K562 (cell line): Measurements from ENCODE around the gene PRRC2A. TPM values are rescaled to one million over a fixed set of nuclear protein-coding genes. Genes with fewer than 3 reads are reported as not detected.

ENCODE experiments used
- ARNT ChIP-seq, 2 experiments: fragments of 450-650 bp; IDR thresholded peaks; 2 replicates each; pipeline ENCODE4 v1.6.1; 2016; ENCODE audit warnings: mild to moderate bottlenecking in 1 of 2
- CEBPZ ChIP-seq: fragments of 150-350 bp; IDR thresholded peaks from 2 replicates; pipeline ENCODE4 v1.6.1; 2014; ENCODE audit warnings: low read depth, mild to moderate bottlenecking, low read length, borderline replicate concordance
- CHD4 ChIP-seq: fragments of 200-600 bp; sonication (generic); IDR thresholded peaks from 3 replicates; pipeline ENCODE4 v1.6.1; 2012; ENCODE audit warnings: low read depth, mild to moderate bottlenecking, mixed read lengths, low read length, inconsistent platforms; ENCODE audit not compliant: insufficient read depth, insufficient replicate concordance, poor library complexity, severe bottlenecking
- EHMT2 ChIP-seq: fragments of 450-650 bp; IDR thresholded peaks from 2 replicates; pipeline ENCODE4 v1.6.1; 2018; ENCODE audit warnings: antibody characterized with exemption
- ELF4 ChIP-seq: fragments of 450-650 bp; formaldehyde crosslinking; IDR thresholded peaks from 2 replicates; pipeline ENCODE4 v1.4.0; 2022; ENCODE audit warnings: missing genetic modification characterization
- FOXA3 ChIP-seq, 2 experiments: fragments of 450-650 bp in 1 of 2; sonication (generic) in 1 of 2; formaldehyde crosslinking; IDR thresholded peaks in 1 of 2; conservative IDR thresholded peaks in 1 of 2; 2 replicates each; pipeline versions ENCODE4 v1.4.0 to v1.8.0; 2020 to 2022; ENCODE audit warnings: mild to moderate bottlenecking in 2 of 2, missing genetic modification reagents in 1 of 2
- KLF13 ChIP-seq: fragments of 450-650 bp; IDR thresholded peaks from 2 replicates; pipeline ENCODE4 v1.6.1; 2016; ENCODE audit warnings: missing genetic modification characterization, low read depth, mild to moderate bottlenecking, missing compliant biosample characterization, moderate library complexity, borderline replicate concordance
- NR2F6 ChIP-seq: fragments of 450-650 bp; formaldehyde crosslinking; IDR thresholded peaks from 2 replicates; pipeline ENCODE4 v1.4.0; 2020; ENCODE audit warnings: mild to moderate bottlenecking
- PTBP1 ChIP-seq: fragments of 200-400 bp; formaldehyde crosslinking; IDR thresholded peaks from 2 replicates; pipeline ENCODE4 v1.6.1; 2017; ENCODE audit warnings: low read depth, low read length
- SMAD4 ChIP-seq: fragments of 250-450 bp; sonication (Bioruptor Pico); conservative IDR thresholded peaks from 2 replicates; pipeline ENCODE4 v1.8.0; 2021; ENCODE audit warnings: inconsistent platforms, mild to moderate bottlenecking, moderate library complexity
- TFAP4 ChIP-seq: sonication (generic); formaldehyde crosslinking; IDR thresholded peaks from 2 replicates; pipeline ENCODE4 v1.8.0; 2022; ENCODE audit warnings: missing genetic modification reagents, mild to moderate bottlenecking, moderate library complexity, borderline replicate concordance
- ZFP91 ChIP-seq: sonication (generic); formaldehyde crosslinking; IDR thresholded peaks from 2 replicates; pipeline ENCODE4 v1.8.0; 2022; ENCODE audit warnings: mild to moderate bottlenecking, missing genetic modification reagents
- polyA plus RNA-seq, 8 experiments: library from polyadenylated mRNA; depleted of rRNA in 4 of 8; stranded (reverse) in 5 of 8; unstranded in 3 of 8; fragments of >200 nt; fragmentation: Nextera tagmentation in 2 of 8; fragmentation: Illumina TruSeq in 1 of 8; extraction: Ambion mirVana in 2 of 8; extraction: Trizol in 1 of 8; gene quantifications; 2 replicates each; pipeline versions ENCODE4 v1.2.1 to v1.2.3, GENCODE V29; 2011 to 2014; ENCODE audit warnings: inconsistent platforms in 1 of 8, missing spikeins in 1 of 8
- total RNA-seq, 7 experiments: library from RNA; depleted of rRNA in 6 of 7; stranded (reverse); fragments of >200 nt in 6 of 7; fragmentation: Illumina TruSeq in 2 of 7; extraction: Trizol in 2 of 7; gene quantifications; 2 replicates each; pipeline versions ENCODE4 v1.2.1 to v1.2.3, GENCODE V29; 2011 to 2021; ENCODE audit warnings: low replicate concordance in 1 of 7

Gene PRRC2A
- total and polyA plus RNA-seq, 9 of the 15 experiments (the other 6 are each of a cell fraction or from before 2014, with no cell fraction given): 1.0 to 332 (median 63.0) TPM

- TF ChIP-seq CEBPZ: no peak
- TF ChIP-seq PTBP1: peak; percentile 91; the same call in 1 of the 2 replicates
- TF ChIP-seq ARNT (IDR thresholded peaks at IDR 0.05): 0 out of 4 replicates have a peak, but pooled peaks have one; percentile 17 to 21
- no peak for TF ChIP-seq NR2F6 (CRISPR knock-in tag)
- TF ChIP-seq CHD4: peak; percentile 24
- TF ChIP-seq ELF4 (CRISPR knock-in tag): no peak
- TF ChIP-seq KLF13 (tag): no peak
- no peak for TF ChIP-seq ZFP91 (CRISPR knock-in tag)
- 0 out of 2 replicates have a peak, but pooled peaks have one; percentile 29 for TF ChIP-seq SMAD4
- TF ChIP-seq FOXA3 (CRISPR knock-in tag; conservative IDR thresholded peaks at IDR 0.05 in 1 of 2, IDR thresholded peaks at IDR 0.05 in 1 of 2): no peak
- 0 out of 2 replicates have a peak, but pooled peaks have one; percentile 31 for TF ChIP-seq EHMT2
- no peak for TF ChIP-seq TFAP4 (CRISPR knock-in tag)
Measured at GRCh38 chr6:31585491-31585890, 35.0 kb upstream of the PRRC2A start (continued).
